ENCODE results near the gene GRID1.
"Not testable (repeated sequence)": the region's sequence is repeated elsewhere in the genome, so short reads cannot be mapped to it uniquely, and the experiment has no call there.

Gene GRID1

DNA sequence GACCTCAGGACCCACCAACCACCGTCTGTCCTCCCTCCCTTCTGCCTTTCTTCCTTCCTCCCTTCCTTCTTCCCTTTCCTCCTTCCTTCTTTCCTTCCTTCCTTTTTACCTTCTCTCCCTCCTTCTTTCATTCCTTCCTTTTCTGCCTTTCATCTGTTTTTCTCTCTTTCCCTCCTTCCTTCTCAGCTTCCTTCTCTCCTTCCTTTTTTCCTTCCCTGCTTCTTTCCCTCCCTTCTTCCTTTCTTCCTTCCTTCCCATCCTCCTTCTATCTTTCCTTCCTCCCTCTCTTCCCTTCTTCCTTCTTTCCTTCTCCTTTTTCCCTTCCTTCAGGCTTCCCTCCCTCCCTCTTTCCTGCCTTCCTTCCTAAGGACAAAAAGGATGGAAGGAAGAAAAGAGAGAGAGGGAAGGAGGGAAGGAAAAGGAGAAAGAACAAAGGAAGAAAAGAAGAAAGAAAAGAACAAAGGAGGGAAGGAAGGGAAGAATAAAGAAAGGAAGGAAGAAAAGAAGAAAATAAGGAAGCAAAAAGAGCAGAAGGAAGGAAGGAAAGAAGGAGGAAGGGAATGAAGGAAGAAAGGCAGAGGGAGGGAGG lies 405.0 kb downstream of the GRID1 start:
- no peak overlapping the region for H3K27ac Mint-ChIP-seq
- peaks cover 15 to 22% of the 10 kb centered on the region in 2 donors for H3K9me3 Mint-ChIP-seq
- ATAC-seq (replicated peaks), result no peak
- no peak for DNase-seq
- no peak overlapping the region for H3K4me3 Mint-ChIP-seq
- H3K27me3 Mint-ChIP-seq, result peaks cover 25 to 45% of the 10 kb centered on the region in 2 donors
- no peaks in the 10 kb centered on the region for H3K36me3 Mint-ChIP-seq
- no peaks in the 10 kb centered on the region for H3K4me1 Mint-ChIP-seq

DNA sequence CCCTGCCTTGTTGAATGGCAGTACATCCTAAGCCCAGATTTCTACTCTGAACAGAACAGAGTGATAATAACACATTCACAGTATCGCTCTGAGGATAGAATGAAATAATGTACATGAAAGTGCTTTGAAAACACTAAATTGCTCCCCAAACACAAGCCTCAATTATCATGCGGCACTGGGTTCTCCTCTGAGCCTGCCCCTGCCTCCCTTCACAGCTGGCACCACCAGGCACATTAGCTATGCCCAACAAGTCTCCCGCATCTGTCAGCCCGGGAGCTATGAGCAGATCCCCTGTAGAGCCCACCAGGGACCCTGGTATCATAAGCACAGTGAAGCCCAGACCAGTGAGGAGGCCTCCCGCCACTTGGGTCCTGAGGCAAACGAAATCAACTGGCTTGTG lies 405.5 kb downstream of the GRID1 start:
- DNase-seq, result no peak
- H3K4me3 Mint-ChIP-seq, result no peak overlapping the region
- no peak overlapping the region for H3K27ac Mint-ChIP-seq
- peaks cover 20 to 23% of the 10 kb centered on the region in 2 donors for H3K9me3 Mint-ChIP-seq
- no peaks in the 10 kb centered on the region for H3K36me3 Mint-ChIP-seq
- H3K27me3 Mint-ChIP-seq, result peaks cover 25 to 46% of the 10 kb centered on the region in 2 donors
- H3K4me1 Mint-ChIP-seq, result no peaks in the 10 kb centered on the region
- ATAC-seq (replicated peaks), result no peak

DNA sequence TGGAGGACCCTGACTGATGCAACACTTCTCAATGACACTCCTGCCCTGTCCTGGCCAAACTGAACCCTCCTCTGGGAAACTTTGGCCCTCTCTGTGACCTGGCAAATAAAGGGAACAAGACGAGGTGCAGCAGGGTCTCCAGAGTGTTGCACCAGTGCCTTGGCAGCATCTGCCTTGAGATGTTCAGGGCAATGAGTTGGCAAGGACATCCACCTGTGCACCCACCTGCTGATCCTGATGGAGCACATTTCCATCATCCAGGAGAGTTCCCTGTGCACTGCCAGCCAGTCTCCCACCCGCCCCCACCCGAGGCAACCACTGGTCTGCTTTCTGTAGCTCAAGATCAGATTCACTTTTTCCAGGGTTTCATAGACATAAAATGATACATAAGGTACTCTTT lies 407.4 kb downstream of the GRID1 start:
- H3K4me1 Mint-ChIP-seq, result no peaks in the 10 kb centered on the region
- H3K27me3 Mint-ChIP-seq, result peaks cover 25 to 40% of the 10 kb centered on the region in 2 donors
- no peaks in the 10 kb centered on the region for H3K36me3 Mint-ChIP-seq
- ATAC-seq (replicated peaks), result no peak
- no peak overlapping the region for H3K4me3 Mint-ChIP-seq
- H3K9me3 Mint-ChIP-seq, result peaks cover 16 to 21% of the 10 kb centered on the region in 2 donors
- DNase-seq, result no peak
- H3K27ac Mint-ChIP-seq, result no peak overlapping the region

DNA sequence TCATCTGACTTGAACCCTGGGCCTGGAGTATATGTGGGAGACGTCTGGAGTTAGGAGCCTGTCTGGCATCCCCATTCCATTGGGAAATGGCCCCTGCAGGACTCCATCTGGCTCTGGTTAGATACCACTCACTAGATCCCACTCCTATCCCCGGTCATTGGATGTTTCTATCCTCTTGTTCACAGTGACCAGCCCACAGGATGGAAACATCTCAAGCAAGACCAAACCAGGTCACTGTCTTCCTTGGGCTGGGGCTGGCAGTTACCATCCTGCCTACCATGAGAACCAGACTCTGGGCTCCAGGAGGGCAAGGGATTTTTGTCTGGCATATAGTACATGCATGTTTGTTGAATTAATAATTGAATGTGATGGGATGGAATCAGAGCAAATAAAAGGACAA lies 415.7 kb downstream of the GRID1 start:
- ATAC-seq (replicated peaks) (no peak), DNase-seq (no peak)
- Mint-ChIP-seq H3K9me3 (no peaks in the 10 kb centered on the region), H3K4me1 (peaks cover 9 to 15% of the 10 kb centered on the region in 2 donors), H3K27ac (no peak overlapping the region), H3K36me3 (no peaks in the 10 kb centered on the region), H3K4me3 (no peak overlapping the region), H3K27me3 (peaks cover 4 to 14% of the 10 kb centered on the region in 2 donors)

DNA sequence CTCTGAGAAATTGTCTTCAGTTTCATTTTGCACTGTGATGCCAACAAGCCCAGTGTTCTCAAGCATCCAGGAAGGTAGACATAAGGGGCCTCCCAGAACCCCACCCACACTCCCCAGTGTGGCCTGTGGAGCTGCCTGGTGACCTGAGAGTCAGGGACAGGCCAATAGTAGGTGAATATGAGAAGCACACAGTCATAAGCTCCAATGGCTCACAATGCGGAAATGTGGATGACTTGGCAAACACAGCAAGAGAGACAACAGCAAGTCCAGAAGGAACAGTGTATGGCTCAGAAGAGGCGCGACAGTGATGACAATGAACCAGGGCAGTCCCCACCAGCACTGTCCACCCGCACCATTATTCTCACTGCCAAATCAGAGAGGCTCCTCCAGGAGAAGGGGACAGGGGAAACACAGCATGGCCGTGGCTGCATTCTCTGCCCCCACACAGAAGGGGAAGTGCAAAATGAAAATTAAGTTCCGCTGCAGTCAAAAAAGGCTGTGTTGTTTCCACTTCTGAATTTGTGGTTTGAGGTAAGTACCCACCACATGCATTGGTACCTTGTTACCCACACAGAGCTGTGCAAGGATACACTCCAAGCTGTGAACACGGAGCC lies 419.8 kb downstream of the GRID1 start:
- Mint-ChIP-seq H3K27me3 (peaks cover 8 to 21% of the 10 kb centered on the region in 2 donors), H3K36me3 (no peaks in the 10 kb centered on the region), H3K4me3 (peak overlapping the region; percentile 39), H3K9me3 (no peaks in the 10 kb centered on the region), H3K4me1 (peaks cover 9 to 15% of the 10 kb centered on the region in 2 donors), H3K27ac (peak overlapping the region; percentile 79)
- DNase-seq (peak; percentile 51), ATAC-seq (replicated peaks) (peak; percentile 87 to 88)

DNA sequence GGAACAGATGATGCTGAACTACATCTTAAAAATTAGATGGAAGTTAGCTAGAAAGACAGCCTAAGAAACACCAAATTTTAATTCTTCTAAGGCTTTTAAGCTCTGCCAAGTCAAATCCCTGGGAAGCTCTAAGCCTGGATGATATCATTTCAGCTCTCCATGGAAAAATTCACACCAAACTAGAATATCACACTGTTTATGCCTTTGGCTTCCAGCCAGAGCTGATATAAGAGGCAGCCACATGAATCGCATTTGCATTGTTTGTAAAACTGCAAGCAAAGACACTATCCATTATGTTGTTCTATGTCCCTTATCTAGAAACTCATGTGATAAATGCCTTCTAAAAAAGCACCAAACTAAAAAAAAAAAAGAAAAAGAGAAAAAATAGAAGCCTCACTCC lies 430.4 kb downstream of the GRID1 start:
- Mint-ChIP-seq H3K27ac (no peak overlapping the region), H3K4me1 (no peaks in the 10 kb centered on the region), H3K9me3 (peaks cover 0 to 2% of the 10 kb centered on the region in 2 donors), H3K27me3 (peaks cover 4 to 21% of the 10 kb centered on the region in 2 donors), H3K4me3 (no peak overlapping the region), H3K36me3 (no peaks in the 10 kb centered on the region)
- no peak for ATAC-seq (replicated peaks)
- DNase-seq, result no peak

DNA sequence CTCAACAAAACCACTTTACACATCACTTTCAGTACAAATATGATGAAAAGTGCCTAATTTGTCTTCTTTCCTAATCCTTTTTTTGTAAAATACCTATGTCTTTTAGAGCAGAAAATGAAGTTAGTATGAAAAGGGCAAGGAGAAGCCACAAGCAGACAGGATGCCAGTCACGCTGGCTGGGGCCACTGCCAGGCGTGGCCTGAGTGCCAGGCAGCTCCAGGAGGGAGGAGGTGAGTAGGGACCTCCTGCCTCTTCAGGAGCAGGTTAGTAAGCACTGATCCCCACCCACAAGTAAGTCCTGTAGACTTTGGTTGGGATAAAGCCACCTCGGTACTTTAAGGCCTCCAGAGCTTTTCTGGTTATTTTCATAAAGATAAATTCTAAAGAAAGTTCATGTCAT lies 432.0 kb downstream of the GRID1 start:
- no peaks in the 10 kb centered on the region for H3K36me3 Mint-ChIP-seq
- no peak for ATAC-seq (replicated peaks)
- H3K27ac Mint-ChIP-seq, result no peak overlapping the region
- H3K4me1 Mint-ChIP-seq, result no peaks in the 10 kb centered on the region
- DNase-seq, result no peak
- H3K9me3 Mint-ChIP-seq, result peaks cover 0 to 2% of the 10 kb centered on the region in 2 donors
- H3K27me3 Mint-ChIP-seq, result peaks cover 4 to 21% of the 10 kb centered on the region in 2 donors
- H3K4me3 Mint-ChIP-seq, result no peak overlapping the region

DNA sequence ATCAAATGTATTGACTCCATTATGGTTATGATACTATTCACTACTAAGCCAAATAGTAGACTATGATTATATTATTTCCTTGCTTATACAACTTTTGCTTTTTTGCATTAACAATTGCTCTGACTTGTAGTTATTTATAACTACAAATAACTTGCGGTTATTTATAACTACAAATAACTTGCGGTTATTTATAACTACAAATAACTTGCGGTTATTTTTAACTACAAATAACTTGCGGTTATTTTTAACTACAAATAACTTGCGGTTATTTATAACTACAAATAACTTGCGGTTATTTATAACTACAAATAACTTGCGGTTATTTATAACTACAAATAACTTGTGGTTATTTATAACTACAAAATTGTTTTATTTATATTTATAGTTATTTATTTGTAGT lies 436.6 kb downstream of the GRID1 start:
- H3K36me3 Mint-ChIP-seq; H3K4me1 Mint-ChIP-seq; H3K27ac Mint-ChIP-seq; ATAC-seq (replicated peaks); DNase-seq; H3K4me3 Mint-ChIP-seq; H3K9me3 Mint-ChIP-seq: not testable (repeated sequence)
- H3K27me3 Mint-ChIP-seq, result peaks cover 11 to 21% of the 10 kb centered on the region in 2 donors

DNA sequence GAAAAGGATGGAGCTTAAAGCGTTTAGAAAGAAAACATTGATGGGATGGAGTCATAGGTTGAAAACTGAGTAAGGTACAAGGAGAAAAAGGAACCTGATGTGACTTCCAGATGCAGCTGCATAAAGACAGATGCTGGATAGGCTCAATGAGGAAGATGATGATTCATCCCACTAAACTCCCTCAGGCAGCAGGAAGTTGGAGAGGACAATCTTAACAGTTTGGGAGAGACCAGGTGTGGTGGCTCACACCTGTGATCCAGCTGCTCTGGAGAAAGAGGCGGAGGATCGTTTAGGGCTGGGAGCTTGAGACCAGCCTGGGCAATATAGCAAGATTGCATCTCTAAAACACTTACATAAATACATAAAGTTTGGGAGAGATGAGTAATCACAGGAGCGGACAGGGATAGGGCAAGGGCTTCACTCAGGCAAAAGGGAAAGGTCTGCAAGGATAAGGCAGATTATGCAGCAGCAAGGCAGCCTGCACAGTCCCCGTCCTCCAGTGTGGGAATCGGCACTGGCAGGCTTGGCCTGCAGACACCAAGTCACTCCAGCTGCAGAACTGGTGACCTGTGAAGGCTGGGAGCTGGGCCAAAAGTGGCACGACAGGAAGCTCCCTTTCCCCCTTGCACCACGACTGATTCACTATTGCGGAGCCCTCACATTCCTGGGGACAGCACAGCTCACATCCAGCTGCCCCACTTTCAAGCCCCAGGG lies 438.5 kb downstream of the GRID1 start:
- DNase-seq, result no peak
- Mint-ChIP-seq H3K27ac (no peak overlapping the region), H3K9me3 (no peaks in the 10 kb centered on the region), H3K4me1 (no peaks in the 10 kb centered on the region), H3K4me3 (no peak overlapping the region), H3K27me3 (peaks cover 7 to 15% of the 10 kb centered on the region in 2 donors), H3K36me3 (no peaks in the 10 kb centered on the region)
- ATAC-seq (replicated peaks), result no peak

DNA sequence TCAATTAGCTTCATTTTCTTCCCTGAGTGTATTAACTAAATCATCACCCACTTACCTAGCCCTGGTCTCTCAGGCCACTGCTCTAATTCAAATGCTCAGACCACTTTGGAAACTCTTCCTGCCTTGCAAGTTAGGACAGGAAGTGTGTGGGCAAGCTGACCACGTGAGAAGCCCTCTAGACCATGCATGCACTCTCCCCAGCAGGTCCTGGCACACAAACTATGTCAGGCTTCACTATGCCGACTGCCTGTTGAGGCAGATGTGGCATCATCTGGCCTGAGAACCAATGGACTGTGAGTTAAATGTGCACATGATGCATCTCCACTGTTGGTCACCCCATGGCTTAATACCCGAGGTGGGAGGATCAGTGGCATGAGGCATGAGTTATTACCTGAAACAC lies 439.6 kb downstream of the GRID1 start:
- no peaks in the 10 kb centered on the region for H3K4me1 Mint-ChIP-seq
- H3K4me3 Mint-ChIP-seq, result no peak overlapping the region
- ATAC-seq (replicated peaks) (no peak), DNase-seq (no peak)
- peaks cover 0 to 2% of the 10 kb centered on the region in 2 donors for H3K9me3 Mint-ChIP-seq
- H3K27me3 Mint-ChIP-seq, result peaks cover 7% of the 10 kb centered on the region in 2 donors
- no peak overlapping the region for H3K27ac Mint-ChIP-seq
- no peaks in the 10 kb centered on the region for H3K36me3 Mint-ChIP-seq

DNA sequence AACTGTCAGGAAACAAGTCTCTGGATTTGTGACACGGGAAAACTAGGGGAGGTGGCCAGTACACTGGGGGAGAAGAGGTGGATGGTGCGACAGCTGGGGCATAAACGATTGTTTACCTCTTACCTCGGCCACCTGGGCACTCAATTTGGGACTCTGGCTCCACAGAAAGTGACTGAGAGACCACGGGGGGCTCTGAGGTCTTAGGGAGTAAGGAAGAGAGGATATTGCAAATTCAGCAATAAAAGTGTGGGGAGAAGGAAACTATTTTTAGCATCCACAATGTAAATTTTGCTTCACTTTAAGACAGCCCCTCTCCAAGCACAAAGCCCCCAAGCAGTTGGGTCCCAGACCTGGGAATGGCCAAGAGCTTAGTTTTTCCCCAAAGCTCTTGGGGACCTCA lies 440.5 kb downstream of the GRID1 start:
- Mint-ChIP-seq H3K4me1 (no peaks in the 10 kb centered on the region), H3K36me3 (no peaks in the 10 kb centered on the region), H3K4me3 (no peak overlapping the region), H3K9me3 (peaks cover 0 to 2% of the 10 kb centered on the region in 2 donors), H3K27me3 (peaks cover 5 to 7% of the 10 kb centered on the region in 2 donors), H3K27ac (no peak overlapping the region)
- no peak for ATAC-seq (replicated peaks)
- DNase-seq, result no peak

DNA sequence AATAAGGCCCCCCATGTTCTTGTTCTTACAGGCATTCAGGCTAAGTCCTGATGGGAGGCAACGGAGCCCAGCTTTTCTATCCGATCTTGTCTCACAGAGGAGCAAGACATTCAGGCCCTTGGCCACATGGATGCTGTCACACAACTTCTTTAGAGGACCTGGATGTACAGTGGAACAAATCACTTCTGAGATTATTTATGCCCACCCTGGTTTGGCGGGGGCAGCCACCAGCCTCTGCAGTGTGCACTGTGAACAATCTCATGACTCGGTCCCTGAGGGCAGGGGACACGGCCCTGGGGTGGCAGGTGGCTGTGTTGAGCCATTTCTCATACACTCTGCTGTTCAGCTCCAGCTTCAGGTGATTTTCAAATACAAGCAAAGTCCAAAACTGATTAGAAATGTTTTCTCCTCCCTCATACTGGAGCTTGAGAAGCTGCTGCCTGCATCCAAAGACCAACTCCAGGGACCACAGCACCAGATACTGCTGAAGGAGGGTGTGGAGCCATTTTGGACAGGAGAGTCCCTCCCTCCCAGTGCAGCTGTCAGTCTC lies 441.3 kb downstream of the GRID1 start:
- Mint-ChIP-seq H3K27ac (no peak overlapping the region), H3K27me3 (peaks cover 5 to 9% of the 10 kb centered on the region in 2 donors), H3K4me3 (no peak overlapping the region), H3K4me1 (no peaks in the 10 kb centered on the region), H3K9me3 (peaks cover 0 to 2% of the 10 kb centered on the region in 2 donors), H3K36me3 (no peaks in the 10 kb centered on the region)
- no peak for DNase-seq
- no peak for ATAC-seq (replicated peaks)

DNA sequence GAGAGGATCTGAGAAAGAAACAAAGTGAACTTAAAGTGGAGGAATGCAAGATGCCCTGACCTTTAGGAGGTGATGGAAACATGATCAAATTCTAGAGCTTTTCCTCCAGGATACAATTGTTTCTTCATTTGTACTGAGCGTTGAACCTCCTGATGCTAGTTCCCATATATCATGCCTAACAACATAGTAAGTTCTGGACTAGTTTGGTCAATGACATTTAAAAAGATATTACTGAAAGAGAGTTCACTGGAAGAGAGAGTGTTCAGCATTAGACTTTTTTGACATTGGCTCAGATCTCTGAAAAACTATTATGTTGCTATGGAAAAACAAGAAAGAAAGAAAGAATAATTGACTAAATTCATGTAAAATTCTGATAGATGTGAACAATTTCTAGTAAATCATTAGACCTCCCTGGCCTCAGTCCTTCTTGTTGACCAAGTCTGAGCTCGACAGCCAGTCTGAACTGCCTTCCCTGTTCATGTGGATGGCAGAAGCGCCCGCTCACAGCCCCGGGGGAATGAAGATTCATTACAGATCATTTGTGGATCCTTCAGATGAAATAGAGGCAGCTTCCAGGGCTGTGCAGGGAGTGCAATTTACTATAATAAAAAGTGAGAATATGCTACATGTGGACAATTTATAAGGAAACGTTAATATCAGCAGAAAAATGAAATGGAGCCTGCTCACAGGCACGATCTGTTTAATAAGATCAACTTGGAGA lies 442.1 kb downstream of the GRID1 start:
- H3K9me3 Mint-ChIP-seq, result peaks cover 0 to 2% of the 10 kb centered on the region in 2 donors

More for the DNA sequence above, 442.1 kb downstream of the GRID1 start:
- H3K36me3 Mint-ChIP-seq, result no peaks in the 10 kb centered on the region
- no peaks in the 10 kb centered on the region for H3K4me1 Mint-ChIP-seq
- no peak for DNase-seq
- no peak overlapping the region for H3K27ac Mint-ChIP-seq
- H3K27me3 Mint-ChIP-seq, result peaks cover 5 to 14% of the 10 kb centered on the region in 2 donors
- no peak overlapping the region for H3K4me3 Mint-ChIP-seq
- ATAC-seq (replicated peaks), result no peak
